GM18505 (cell line): ENCODE measurements around the gene ENTPD2.

Source experiments
- ATAC-seq: cut with Tn5 transposase; IDR thresholded peaks from one replicate; pipeline ENCODE4 v1.9.1; 2021; ENCODE audit not compliant: unreplicated experiment
- POLR2A ChIP-seq: IDR thresholded peaks from 4 replicates; pipeline ENCODE4 v1.6.1; 2011; ENCODE audit warnings: borderline replicate concordance; ENCODE audit not compliant: insufficient read depth, insufficient read length; ENCODE audit errors: extremely low read depth

ENTPD2 gene

GRCh38 chr9:137053944-137054931 is at the start of gene ENTPD2:
Gene ENTPD2, minus strand, starts transcription at chr9:137054061. Its CDS starts 64 bp downstream, at chr9:137053997.
- ATAC-seq = no peak
- TF ChIP-seq POLR2A = no peak

GRCh38 chr9:137103206-137103999 is 49.5 kb upstream of the ENTPD2 start:
- no peak for TF ChIP-seq POLR2A
- no peak for ATAC-seq

- no peak for ATAC-seq
- TF ChIP-seq POLR2A = no peak
These were observed 45.4 kb upstream of the ENTPD2 start for GRCh38 chr9:137099231-137099630.

- no peak for TF ChIP-seq POLR2A
- no peak for ATAC-seq
These were observed 44.1 kb upstream of the ENTPD2 start for GRCh38 chr9:137097761-137098462.

- TF ChIP-seq POLR2A = no peak
- no peak for ATAC-seq
These were observed 43.1 kb upstream of the ENTPD2 start for GRCh38 chr9:137096785-137097546.

- no peak for TF ChIP-seq POLR2A
- ATAC-seq = peak; percentile 68
These were observed 42.0 kb upstream of the ENTPD2 start for GRCh38 chr9:137095664-137096517.

GRCh38 chr9:137089232-137089947 is 35.5 kb upstream of the ENTPD2 start:
- no peak for TF ChIP-seq POLR2A
- no peak for ATAC-seq

- ATAC-seq = no peak
- no peak for TF ChIP-seq POLR2A
These were observed 34.3 kb upstream of the ENTPD2 start for GRCh38 chr9:137088121-137088520.

GRCh38 chr9:137087409-137087925 is 33.6 kb upstream of the ENTPD2 start:
- ATAC-seq = peak; percentile 1
- TF ChIP-seq POLR2A = no peak

GRCh38 chr9:137086531-137087408 is 32.9 kb upstream of the ENTPD2 start, which contains the start of gene MAN1B1:
Gene MAN1B1, plus strand, starts transcription at chr9:137086985. Its CDS starts 15 bp downstream, at chr9:137087000.
- ATAC-seq = peak; percentile 74
- peak; percentile 78 for TF ChIP-seq POLR2A
